WERI-Rb-1 (cell line): ENCODE data around the gene SLC43A2.

Experiments
- DNase-seq: peaks from one replicate; pipeline ENCODE4 v3.0.0-alpha.2; 2020
- H3K27ac ChIP-seq: fragments of 250-450 bp; sonication (Bioruptor Pico); 2 replicates; pipeline ENCODE4 v1.5.1; 2020; ENCODE audit warnings: mild to moderate bottlenecking, moderate library complexity
- H3K27me3 ChIP-seq: fragments of 250-450 bp; sonication (Bioruptor Pico); 2 replicates; pipeline ENCODE4 v1.5.1; 2021; ENCODE audit warnings: mild to moderate bottlenecking, low read depth, moderate library complexity; ENCODE audit not compliant: insufficient read depth, severe bottlenecking
- H3K36me3 ChIP-seq: fragments of 250-450 bp; sonication (Bioruptor Pico); 2 replicates; pipeline ENCODE4 v1.5.1; 2020; ENCODE audit warnings: mild to moderate bottlenecking, moderate library complexity
- H3K4me3 ChIP-seq: 2 replicates; pipeline ENCODE4 v1.5.1; 2011; ENCODE audit warnings: low read depth, mild to moderate bottlenecking, control low read depth, low read length
- H3K9me3 ChIP-seq: fragments of 250-450 bp; sonication (Bioruptor Pico); 2 replicates; pipeline ENCODE4 v1.5.1; 2021; ENCODE audit warnings: mild to moderate bottlenecking, moderate library complexity; ENCODE audit not compliant: severe bottlenecking
- TF ChIP-seq, protein P1 (sequence below): IDR thresholded peaks from 2 replicates; pipeline ENCODE4 v1.5.1; 2011; ENCODE audit warnings: low read depth, mild to moderate bottlenecking, control low read depth, inconsistent platforms, low read length

SLC43A2 gene

DNA sequence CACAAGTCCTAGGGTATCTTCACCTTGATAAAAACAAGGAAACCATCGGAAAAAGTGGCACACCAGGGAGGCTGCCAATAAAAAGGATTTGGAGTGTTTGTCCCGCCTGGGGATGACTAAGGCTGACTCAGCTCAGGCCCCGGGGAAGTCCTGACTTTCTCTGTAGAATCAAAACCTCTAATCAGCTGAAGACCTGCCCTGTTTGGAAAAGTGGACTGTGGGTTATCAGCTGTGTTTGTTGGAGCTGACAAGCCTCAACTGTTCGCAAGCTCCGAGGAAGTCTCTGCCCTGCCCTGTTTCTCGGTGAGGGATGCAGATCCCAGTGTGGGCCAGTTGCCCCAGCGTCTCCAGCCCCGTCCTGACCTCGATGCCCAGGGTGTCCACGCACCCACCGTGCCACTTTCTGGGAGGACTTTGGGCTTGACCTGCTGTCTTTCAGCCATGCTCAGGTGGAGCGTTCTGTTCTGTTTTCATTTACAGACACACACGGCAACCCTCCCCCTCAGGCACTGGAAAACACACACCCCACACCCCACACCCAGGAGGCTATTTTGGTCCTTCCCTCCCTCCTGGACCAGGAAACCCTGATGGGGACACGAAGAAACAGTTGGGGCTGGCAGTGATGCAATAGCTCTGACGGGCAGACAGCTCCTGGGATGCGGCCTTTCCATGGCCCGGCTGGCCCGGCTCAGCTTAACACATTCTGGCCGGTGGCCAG lies 38.4 kb downstream of the SLC43A2 start:
- Histone ChIP-seq H3K9me3 (no peaks in the 10 kb centered on the region), H3K36me3 (peaks cover 4% of the 10 kb centered on the region; the same call in 1 of the 2 replicates), H3K4me3 (no peak overlapping the region), H3K27ac (no peak overlapping the region), H3K27me3 (no peaks in the 10 kb centered on the region)
- TF ChIP-seq, protein P1, sequence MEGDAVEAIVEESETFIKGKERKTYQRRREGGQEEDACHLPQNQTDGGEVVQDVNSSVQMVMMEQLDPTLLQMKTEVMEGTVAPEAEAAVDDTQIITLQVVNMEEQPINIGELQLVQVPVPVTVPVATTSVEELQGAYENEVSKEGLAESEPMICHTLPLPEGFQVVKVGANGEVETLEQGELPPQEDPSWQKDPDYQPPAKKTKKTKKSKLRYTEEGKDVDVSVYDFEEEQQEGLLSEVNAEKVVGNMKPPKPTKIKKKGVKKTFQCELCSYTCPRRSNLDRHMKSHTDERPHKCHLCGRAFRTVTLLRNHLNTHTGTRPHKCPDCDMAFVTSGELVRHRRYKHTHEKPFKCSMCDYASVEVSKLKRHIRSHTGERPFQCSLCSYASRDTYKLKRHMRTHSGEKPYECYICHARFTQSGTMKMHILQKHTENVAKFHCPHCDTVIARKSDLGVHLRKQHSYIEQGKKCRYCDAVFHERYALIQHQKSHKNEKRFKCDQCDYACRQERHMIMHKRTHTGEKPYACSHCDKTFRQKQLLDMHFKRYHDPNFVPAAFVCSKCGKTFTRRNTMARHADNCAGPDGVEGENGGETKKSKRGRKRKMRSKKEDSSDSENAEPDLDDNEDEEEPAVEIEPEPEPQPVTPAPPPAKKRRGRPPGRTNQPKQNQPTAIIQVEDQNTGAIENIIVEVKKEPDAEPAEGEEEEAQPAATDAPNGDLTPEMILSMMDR, result no peak
- no peak for DNase-seq

DNA sequence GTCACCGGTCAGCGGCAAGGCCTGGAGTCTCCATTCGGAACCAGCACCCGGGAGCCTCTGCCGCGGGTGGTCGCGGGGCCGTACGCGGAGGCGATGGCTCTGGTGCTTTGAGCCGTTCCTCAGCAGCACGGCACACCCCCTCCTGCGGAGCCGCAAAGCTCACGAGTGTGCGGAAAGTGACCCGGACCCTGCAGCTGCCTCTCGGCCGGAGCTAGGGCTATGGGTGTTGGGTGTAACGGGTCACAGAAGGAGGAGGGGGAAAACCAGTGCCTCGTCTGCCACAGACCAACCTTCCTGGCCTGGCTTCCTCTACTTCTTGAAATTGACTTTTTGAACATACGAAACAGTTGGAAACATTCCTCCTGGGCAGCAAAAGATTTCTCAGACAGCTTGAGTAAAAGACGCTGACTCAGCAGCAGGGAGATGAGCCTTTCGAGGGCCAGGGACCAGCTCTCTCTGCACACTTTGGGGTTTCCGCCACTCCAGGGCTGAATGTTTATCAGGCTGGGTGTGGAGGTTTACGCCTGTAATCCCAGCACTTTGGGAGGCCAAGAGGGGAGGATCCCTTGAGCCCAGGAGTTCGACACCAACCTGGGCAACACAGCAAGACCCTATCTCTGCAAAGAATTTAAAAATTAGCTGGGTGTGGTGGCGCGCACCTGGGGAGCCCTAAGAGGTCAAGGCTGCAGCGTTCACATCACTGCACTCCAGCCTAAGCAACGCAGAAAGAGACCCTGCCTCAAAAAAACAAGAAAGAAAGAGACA lies 39.6 kb downstream of the SLC43A2 start:
- Histone ChIP-seq H3K4me3 (no peak overlapping the region), H3K36me3 (peaks cover 11% of the 10 kb centered on the region), H3K27ac (no peak overlapping the region)

DNA sequence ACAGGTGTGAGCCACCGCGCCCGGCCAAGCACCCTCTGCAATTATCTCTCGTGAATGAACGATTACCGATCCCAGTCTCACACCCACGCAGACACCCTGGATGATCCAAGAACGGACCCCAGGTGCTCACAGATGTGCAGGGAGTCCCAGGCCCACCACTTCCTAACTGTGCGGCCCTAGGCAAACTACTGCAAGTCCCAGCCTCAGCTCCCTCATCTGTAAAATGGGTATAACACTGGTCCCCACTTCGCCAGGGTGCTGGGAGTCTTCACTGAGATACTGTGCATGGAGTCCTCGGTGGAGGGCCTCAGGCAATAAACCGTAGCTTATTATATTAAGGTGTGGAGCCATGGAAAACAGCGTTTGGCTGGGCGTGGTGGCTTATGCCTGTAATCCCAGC lies 44.5 kb downstream of the SLC43A2 start:
- no peak for DNase-seq
- peaks cover 15% of the 10 kb centered on the region for H3K36me3 ChIP-seq
- TF ChIP-seq, protein P1, result no peak
- H3K27ac ChIP-seq, result no peak overlapping the region
- no peaks in the 10 kb centered on the region for H3K9me3 ChIP-seq
- H3K27me3 ChIP-seq, result no peaks in the 10 kb centered on the region
- no peak overlapping the region for H3K4me3 ChIP-seq

More for the DNA sequence above, 39.6 kb downstream of the SLC43A2 start:
- H3K27me3 ChIP-seq, result no peaks in the 10 kb centered on the region
- no peak for DNase-seq
- TF ChIP-seq, protein P1, result no peak
- H3K9me3 ChIP-seq, result no peaks in the 10 kb centered on the region

- TF ChIP-seq, protein P1, result no peak
- no peak overlapping the region for H3K27ac ChIP-seq
- peaks cover 15% of the 10 kb centered on the region for H3K36me3 ChIP-seq
- H3K9me3 ChIP-seq, result no peaks in the 10 kb centered on the region
- no peak overlapping the region for H3K4me3 ChIP-seq
- H3K27me3 ChIP-seq, result no peaks in the 10 kb centered on the region
- DNase-seq, result no peak
Observed at GRCh38 chr17:1583556-1583955, 45.1 kb downstream of the SLC43A2 start.

DNA sequence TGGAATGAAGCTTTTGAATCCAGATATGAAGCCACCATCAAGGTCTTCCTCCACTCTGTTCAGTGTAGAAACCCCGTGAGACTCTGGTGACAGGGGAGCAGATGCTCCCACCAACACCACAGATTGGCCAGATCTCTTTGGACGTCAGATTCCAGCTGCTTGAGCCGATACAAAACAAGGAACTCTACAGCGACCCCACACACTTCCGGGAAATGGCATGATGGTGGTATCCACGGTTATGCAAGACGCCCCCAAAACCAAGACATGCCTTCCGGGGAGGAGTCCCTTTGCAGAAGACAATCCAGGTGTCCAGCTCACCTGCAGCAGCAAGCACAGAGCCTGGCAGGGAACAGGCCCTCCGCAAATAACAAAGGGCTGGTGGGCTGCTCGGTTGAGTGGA lies 46.3 kb downstream of the SLC43A2 start:
- Histone ChIP-seq H3K4me3 (no peak overlapping the region), H3K36me3 (peaks cover 15% of the 10 kb centered on the region), H3K27me3 (no peaks in the 10 kb centered on the region), H3K27ac (no peak overlapping the region), H3K9me3 (no peaks in the 10 kb centered on the region)
- DNase-seq, result no peak
- TF ChIP-seq, protein P1, result no peak
